H1 (cell line): ENCODE results near the gene OR6K6.

Experiments
- BACH1 ChIP-seq: IDR thresholded peaks from 2 replicates; pipeline ENCODE4 v1.6.1; 2012; ENCODE audit warnings: low read length, improper control_type of control experiment
- CHD2 ChIP-seq: IDR thresholded peaks from 2 replicates; pipeline ENCODE4 v1.6.1; 2012; ENCODE audit warnings: low read length, improper control_type of control experiment
- EP300 ChIP-seq, 2 experiments: IDR thresholded peaks; 1 replicate in 1 of 2; 2 replicates in 1 of 2; pipeline ENCODE4 v1.6.1; 2011 to 2012; ENCODE audit warnings: low read depth in 2 of 2, low read length in 2 of 2, mild to moderate bottlenecking in 2 of 2, borderline replicate concordance in 1 of 2, inconsistent platforms in 1 of 2, moderate library complexity in 1 of 2
- EZH2 ChIP-seq: fragments of 200-600 bp; sonication (generic); IDR thresholded peaks from 2 replicates; pipeline ENCODE4 v1.7.1; 2012; ENCODE audit warnings: low read depth, mild to moderate bottlenecking, moderate library complexity, low read length, inconsistent platforms; ENCODE audit not compliant: severe bottlenecking
- GABPA ChIP-seq: IDR thresholded peaks from 2 replicates; pipeline ENCODE4 v1.6.1; 2011; ENCODE audit warnings: mild to moderate bottlenecking, low read length, moderate library complexity, borderline replicate concordance; ENCODE audit not compliant: insufficient read depth
- JUN ChIP-seq: IDR thresholded peaks from 2 replicates; pipeline ENCODE4 v1.6.1; 2011; ENCODE audit warnings: low read depth, mild to moderate bottlenecking, improper control_type of control experiment, low read length
- POLR2A ChIP-seq, 2 experiments: IDR thresholded peaks; 1 replicate in 1 of 2; 2 replicates in 1 of 2; pipeline ENCODE4 v1.6.1; 2011; ENCODE audit warnings: low read depth in 2 of 2, low read length in 2 of 2, mild to moderate bottlenecking in 2 of 2; ENCODE audit errors: control extremely low read depth in 1 of 2
- POLR2AphosphoS5 ChIP-seq: IDR thresholded peaks from 2 replicates; pipeline ENCODE4 v1.6.1; 2011; ENCODE audit warnings: low read depth, low read length
- RAD21 ChIP-seq, 2 experiments: IDR thresholded peaks in 1 of 2; conservative IDR thresholded peaks in 1 of 2; 2 replicates each; pipeline ENCODE4 v1.6.1; 2011; ENCODE audit warnings: low read depth in 2 of 2, low read length in 2 of 2, improper control_type of control experiment in 1 of 2, inconsistent platforms in 1 of 2, mild to moderate bottlenecking in 1 of 2, moderate library complexity in 1 of 2
- RNF2 ChIP-seq: fragments of 200-900, 300-1000 bp; sonication (generic); IDR thresholded peaks from 2 replicates; pipeline ENCODE4 v1.7.1; 2016; ENCODE audit warnings: borderline replicate concordance, low read depth, mild to moderate bottlenecking, antibody characterized with exemption, low read length; ENCODE audit not compliant: poor library complexity, severe bottlenecking; ENCODE audit errors: missing control alignments
- SP1 ChIP-seq: IDR thresholded peaks from 2 replicates; pipeline ENCODE4 v1.6.1; 2011; ENCODE audit warnings: low read depth, low read length
- TEAD4 ChIP-seq: IDR thresholded peaks from 2 replicates; pipeline ENCODE4 v1.6.1; 2012; ENCODE audit warnings: low read depth, low read length, inconsistent platforms, mixed read lengths
- TF ChIP-seq, protein P1 (sequence below), 3 experiments: IDR thresholded peaks; 1 replicate in 2 of 3; 2 replicates in 1 of 3; pipeline versions ENCODE4 v1.5.1 to v1.6.1; 2011; ENCODE audit warnings: low read length in 3 of 3, mild to moderate bottlenecking in 3 of 3, inconsistent platforms in 2 of 3, low read depth in 1 of 3, moderate library complexity in 1 of 3; ENCODE audit not compliant: insufficient read depth in 1 of 3; ENCODE audit errors: control extremely low read depth in 1 of 3
- TF ChIP-seq, protein P2 (sequence below): IDR thresholded peaks from 2 replicates; pipeline ENCODE4 v1.6.1; 2011; ENCODE audit warnings: low read depth, mild to moderate bottlenecking, low read length; ENCODE audit not compliant: insufficient read depth

DNA sequence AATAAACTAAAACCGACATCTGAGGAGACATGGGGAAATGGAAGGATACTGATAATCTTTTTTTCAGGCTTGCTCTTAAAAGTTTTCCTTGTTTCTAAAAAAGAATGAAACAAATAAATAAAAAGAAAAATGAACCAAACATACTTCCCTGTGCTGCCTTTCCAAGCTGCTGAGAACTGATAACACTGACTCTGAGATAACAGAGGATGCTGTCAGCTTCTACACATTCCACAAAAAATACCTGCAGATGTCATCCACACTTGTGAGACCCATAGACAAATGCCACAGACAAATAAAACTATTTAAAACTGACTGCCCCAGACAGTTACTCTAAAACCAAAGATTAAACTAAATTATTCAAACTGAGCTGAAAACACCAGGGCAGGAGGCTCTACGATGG is 22.0 kb upstream of the OR6K6 start:
- TF ChIP-seq GABPA = no peak
- TF ChIP-seq RAD21 (IDR thresholded peaks at IDR 0.05 in 1 of 2, conservative IDR thresholded peaks at IDR 0.05 in 1 of 2; ENCODE audit: low read depth in 2 of 2, low read length in 2 of 2) = no peak
- TF ChIP-seq, protein P1, sequence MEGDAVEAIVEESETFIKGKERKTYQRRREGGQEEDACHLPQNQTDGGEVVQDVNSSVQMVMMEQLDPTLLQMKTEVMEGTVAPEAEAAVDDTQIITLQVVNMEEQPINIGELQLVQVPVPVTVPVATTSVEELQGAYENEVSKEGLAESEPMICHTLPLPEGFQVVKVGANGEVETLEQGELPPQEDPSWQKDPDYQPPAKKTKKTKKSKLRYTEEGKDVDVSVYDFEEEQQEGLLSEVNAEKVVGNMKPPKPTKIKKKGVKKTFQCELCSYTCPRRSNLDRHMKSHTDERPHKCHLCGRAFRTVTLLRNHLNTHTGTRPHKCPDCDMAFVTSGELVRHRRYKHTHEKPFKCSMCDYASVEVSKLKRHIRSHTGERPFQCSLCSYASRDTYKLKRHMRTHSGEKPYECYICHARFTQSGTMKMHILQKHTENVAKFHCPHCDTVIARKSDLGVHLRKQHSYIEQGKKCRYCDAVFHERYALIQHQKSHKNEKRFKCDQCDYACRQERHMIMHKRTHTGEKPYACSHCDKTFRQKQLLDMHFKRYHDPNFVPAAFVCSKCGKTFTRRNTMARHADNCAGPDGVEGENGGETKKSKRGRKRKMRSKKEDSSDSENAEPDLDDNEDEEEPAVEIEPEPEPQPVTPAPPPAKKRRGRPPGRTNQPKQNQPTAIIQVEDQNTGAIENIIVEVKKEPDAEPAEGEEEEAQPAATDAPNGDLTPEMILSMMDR (IDR thresholded peaks at IDR 0.05; ENCODE audit: control extremely low read depth in 1 of 3, insufficient read depth in 1 of 3, low read depth in 1 of 3, low read length in 3 of 3) = no peak
- TF ChIP-seq TEAD4 = no peak
- TF ChIP-seq CHD2 = no peak
- TF ChIP-seq POLR2A (IDR thresholded peaks at IDR 0.05; ENCODE audit: control extremely low read depth in 1 of 2, low read depth in 2 of 2, low read length in 2 of 2) = no peak
- TF ChIP-seq RNF2 = no peak
- TF ChIP-seq EP300 (IDR thresholded peaks at IDR 0.05; ENCODE audit: borderline replicate concordance in 1 of 2, low read depth in 2 of 2, low read length in 2 of 2) = no peak
- TF ChIP-seq EZH2 = no peak
- TF ChIP-seq SP1 = no peak
- no peak for TF ChIP-seq POLR2AphosphoS5
- no peak for TF ChIP-seq JUN
- TF ChIP-seq, protein P2, sequence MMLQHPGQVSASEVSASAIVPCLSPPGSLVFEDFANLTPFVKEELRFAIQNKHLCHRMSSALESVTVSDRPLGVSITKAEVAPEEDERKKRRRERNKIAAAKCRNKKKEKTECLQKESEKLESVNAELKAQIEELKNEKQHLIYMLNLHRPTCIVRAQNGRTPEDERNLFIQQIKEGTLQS = no peak
- no peak for TF ChIP-seq BACH1
